NCI-H69 (cell line): Measurements from ENCODE around the gene GHR.
A peak's percentile ranks its signal among the peaks of the same experiment; 100 is the strongest.

Experiments
- DNase-seq: peaks from one replicate; lab custom pipeline; 2025; lab: John Stamatoyannopoulos, UW

The GHR gene

GRCh38 chr5:42423285-42424165 lies at the start of gene GHR:
Gene GHR, plus strand, starts transcription at chr5:42423439. Its CDS starts 142,436 bp downstream, at chr5:42565875.
- DNase-seq: peak; percentile 74

DNA sequence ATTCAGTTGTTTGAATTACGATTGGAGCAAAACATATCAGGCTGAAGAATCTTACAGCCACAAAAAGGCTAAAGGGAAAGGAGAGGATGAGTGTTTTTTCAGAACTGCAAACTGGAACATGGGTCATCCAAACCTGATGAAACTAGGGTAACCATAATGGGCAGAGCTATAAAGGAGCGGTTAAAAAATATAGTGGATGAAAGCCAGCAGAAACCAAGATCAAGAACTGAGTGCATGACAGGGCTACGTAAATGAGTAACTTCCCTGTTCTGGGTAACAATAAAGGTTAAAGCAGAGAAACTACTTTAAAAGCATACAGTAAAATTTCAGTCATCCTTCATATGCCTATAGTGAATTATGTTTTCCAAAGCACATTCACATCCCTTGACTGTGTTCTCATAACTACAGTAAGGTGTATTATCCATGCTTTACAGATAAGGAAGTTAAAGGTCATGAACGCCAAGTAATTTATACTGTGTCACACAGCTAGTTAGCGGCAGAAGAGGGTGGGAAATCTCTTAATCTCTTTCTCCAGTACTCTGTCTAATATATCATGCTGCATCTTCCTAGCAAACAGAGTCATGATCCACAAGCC lies 48.5 kb upstream of the GHR start:
- no peak for DNase-seq

- no peak for DNase-seq
Measured at GRCh38 chr5:42377496-42377895, 45.7 kb upstream of the GHR start.

DNA sequence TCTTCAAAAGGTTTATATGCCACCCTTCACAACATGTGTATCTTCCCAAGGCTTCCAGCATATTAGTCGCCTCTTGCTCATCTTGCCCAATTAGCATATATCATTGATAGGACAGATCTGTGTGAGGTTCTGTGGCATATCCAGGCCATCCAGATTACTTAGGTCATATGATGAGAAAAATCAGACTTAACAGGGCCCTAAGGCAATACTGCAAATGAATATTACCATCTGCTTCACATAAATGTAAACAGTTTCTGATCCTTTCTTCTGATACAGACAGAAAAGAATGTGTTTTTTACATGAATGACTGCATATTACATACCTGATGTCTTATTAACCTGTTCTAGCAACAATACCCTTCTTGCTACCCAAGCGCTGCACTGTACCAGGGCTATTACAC lies 41.3 kb upstream of the GHR start:
- DNase-seq: no peak

GRCh38 chr5:42387563-42387962 lies 35.7 kb upstream of the GHR start:
- DNase-seq: no peak

GRCh38 chr5:42390115-42390514 lies 33.1 kb upstream of the GHR start:
- no peak for DNase-seq

GRCh38 chr5:42392917-42393316 lies 30.3 kb upstream of the GHR start:
- DNase-seq: no peak

DNA sequence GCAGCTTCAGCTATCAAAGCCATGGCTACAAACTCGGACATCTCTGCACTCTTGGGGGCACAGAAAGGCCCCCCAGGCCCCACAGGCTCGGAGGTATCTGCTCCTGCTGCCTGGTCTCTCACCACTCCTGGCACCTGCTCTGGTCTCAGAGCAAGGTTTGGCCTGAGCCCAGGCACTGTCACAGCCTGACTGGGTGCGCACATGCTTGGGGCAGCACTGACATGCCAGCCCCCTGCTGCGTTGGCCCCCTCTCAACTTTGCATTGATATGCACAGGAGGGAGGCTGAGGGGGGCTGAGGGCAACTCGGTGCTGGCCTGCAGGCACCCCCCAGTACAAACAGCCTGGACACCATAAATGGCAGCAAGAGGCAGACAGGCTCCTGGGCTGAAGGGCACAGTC lies 27.1 kb upstream of the GHR start:
- DNase-seq: no peak

DNA sequence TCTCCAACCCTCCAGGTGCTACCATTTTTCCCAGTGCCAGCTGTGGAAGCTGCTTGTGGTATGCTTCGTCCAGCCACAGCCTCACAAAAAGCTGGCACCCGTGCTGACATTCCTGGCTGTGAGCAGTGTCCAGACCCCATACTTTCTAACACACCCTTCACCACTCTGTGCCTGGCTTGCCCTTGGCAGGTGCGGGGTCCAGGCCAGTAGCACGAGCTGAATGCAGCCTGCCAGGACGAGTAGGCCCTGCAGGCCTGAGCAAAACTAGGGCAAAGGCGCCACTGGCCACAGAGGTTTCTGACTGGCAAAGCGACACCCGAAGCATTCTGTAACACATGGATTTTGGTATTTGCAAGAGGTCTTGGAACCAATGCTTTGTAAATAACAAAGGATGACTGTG lies 26.0 kb upstream of the GHR start:
- no peak for DNase-seq

GRCh38 chr5:42399702-42400101 lies 23.5 kb upstream of the GHR start:
- DNase-seq: no peak

DNA sequence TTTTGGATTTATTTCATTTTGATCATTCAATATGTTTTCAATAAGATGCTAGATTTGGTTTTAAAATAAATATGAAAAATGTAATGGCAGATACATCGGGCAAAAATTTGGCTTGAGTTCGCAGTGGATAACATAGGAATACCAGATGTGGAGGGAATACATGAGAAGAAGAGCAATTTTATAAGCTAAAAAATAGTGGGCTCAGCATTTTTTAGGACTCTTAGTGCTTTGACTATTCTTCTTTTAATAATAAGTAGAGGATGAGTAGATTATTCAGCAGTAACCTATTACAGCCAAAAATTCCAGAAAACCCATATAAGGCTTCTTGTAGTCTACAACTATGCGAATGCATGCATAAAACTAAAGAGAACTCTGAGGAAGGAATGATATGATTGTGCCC lies 22.8 kb upstream of the GHR start:
- no peak for DNase-seq

DNA sequence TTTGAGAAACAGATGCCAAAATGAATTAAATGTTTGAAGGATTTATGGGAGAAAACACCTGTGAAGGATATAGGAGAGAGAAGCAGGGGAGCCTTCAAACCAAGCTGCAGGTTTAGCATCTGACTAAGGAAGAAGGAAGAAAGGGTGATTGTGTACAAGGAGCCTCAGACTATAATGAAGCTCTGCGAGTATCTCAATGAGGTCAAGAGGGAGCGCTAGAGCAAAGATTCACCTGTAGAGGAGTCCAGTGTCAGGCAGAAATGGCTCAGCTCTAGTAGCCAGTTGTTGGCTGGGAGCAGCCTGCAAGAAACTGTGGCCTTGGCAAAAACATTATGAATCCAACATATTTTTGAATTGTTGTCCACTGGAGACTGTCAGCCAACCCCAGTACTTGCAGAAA lies 20.0 kb upstream of the GHR start:
- no peak for DNase-seq

- DNase-seq: no peak
Measured at GRCh38 chr5:42404366-42404765, 18.9 kb upstream of the GHR start.

DNA sequence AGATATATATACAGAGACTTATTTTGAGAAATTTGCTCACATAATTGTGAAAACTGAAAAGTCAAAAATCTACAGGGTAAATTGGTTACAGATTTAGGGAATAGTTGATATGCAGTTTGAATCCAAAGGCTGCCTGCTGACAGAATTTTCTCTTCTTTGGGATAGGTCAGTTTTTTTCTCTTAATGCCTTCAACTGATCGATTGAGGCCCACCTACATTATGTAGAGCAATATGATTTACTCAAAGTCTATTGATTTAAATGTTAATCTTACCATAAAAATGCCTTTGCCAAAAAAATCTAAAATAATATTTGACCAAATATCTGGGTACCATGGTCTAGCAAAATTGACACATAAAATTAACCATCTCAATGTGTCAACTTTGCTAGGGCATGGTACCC lies 3.9 kb upstream of the GHR start:
- DNase-seq: no peak

- no peak for DNase-seq
Measured at GRCh38 chr5:42422656-42423280, 471 bp upstream of the GHR start.

GRCh38 chr5:42426016-42426415 lies 2.8 kb downstream of the GHR start:
- no peak for DNase-seq

DNA sequence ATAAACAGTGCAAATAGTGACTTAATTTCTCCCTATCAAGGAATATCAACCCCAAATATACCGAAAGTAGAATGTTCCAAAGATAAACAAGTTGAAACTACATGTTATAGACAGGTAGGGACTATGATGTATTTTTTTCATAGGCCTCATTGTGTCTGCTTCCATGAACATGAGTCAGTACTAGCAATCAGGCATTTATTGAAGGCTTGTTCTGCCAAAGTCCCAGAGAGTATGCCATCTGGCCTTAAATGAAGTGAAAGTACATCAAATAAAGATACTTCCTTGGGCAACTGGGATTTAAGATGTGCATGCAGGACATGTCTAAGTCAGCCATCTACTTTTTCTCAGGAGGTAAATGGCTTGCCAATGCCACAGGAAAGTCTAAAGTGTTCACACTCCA lies 6.5 kb downstream of the GHR start:
- no peak for DNase-seq

GRCh38 chr5:42434047-42434724 lies 10.9 kb downstream of the GHR start:
- DNase-seq: no peak

DNA sequence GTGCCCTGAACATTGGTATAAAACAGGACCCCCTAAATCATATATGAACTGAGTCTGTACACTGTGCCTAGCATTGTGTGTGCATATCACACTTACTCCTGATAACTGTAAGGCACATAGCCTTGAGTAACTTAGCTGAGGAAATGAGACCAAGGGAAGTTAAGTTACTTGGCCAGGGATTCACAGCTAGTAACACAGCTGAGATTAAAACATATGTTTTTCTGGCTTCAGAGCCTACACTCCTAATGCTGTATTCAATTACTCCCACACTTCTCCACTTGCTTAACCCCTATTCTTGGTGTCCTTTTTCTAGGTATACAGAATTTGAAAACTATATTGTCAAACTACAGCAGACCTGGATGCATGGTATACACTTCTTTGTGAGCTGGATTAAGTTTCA lies 12.8 kb downstream of the GHR start:
- no peak for DNase-seq

DNA sequence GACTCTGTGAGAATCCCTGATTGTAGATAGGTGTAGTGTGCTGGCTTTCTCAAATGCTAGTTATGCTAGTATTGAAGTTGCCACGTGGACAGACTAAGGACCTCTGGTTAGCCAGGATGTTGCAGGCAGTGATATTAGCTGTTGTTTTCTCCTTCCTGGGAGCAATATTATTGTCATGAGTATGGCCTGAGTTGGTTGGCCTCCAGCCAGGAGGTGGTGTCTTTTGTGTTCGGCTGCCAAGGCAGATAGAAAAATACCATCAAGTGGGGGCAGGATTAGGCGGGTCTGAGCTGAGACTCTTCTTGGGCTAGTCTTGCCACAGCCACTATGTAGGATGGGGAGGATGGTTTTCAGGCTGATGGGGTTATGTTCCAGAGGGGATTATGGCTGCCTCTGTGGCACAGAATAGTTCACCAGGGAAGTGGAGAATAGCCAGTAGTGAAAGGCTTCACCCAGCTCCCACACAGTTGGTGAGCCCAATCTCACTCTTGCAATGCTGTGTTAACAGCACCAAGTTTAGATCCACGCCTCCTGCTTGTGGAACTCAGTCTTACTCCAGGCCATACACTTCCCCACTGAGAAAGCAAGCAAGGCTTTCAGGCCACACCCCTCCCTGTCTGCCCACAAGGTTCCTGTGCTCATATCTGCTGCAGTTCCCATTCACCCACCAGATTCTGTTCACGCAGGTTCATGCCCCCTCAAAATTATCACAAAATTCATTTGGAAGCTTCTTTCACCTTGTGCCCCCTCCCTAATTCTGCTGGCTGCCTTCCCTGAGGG lies 31.2 kb downstream of the GHR start:
- no peak for DNase-seq

DNA sequence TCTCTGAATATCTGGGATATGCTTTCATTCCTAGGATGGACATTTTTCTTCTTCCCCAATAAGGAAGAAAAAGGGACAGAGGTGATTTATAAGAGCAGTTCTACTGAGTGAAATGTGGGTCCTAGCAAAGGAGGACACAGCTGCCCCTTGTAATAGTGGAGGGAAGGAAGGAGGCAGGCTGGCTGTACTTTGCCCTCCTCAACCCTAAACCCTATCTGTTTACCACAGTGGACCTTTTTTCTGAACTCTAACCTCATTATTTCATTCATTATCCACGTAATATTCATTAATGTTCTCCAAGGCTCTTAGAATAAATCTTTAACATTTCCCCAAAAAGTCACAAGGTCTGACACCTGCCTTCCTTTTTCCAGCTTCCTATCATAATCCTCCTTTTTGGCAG lies 37.8 kb downstream of the GHR start:
- DNase-seq: no peak

DNA sequence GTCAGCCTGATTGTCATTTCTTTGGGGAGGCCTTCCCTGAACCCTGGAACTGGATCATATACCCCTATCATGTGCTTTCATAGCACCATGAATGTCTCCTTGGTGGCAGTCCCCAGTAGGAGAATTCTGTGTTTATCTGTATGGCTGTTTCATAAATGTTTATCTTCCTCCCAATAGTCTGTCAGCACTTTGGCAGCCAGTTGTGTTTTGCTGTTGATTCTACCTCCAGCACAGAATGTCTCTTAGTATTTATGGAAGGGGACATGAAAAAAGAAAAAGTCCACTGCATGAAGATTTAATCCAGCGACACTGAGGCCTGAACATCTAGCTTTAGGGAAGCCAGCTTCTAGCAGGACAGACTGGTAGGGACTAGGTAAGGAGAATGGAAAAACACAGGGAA lies 38.3 kb downstream of the GHR start:
- no peak for DNase-seq
